GM12872 (cell line): Measurements from ENCODE around the gene ELAPOR1.

Experiments
- TF ChIP-seq, protein P1 (sequence below): IDR thresholded peaks from 3 replicates; pipeline ENCODE4 v1.5.1; 2011; ENCODE audit warnings: low read depth, mild to moderate bottlenecking, low read length, moderate library complexity; ENCODE audit not compliant: insufficient read depth

Gene ELAPOR1

GRCh38 chr1:109158433-109158832, 44.5 kb downstream of the ELAPOR1 start:
- TF ChIP-seq, protein P1, sequence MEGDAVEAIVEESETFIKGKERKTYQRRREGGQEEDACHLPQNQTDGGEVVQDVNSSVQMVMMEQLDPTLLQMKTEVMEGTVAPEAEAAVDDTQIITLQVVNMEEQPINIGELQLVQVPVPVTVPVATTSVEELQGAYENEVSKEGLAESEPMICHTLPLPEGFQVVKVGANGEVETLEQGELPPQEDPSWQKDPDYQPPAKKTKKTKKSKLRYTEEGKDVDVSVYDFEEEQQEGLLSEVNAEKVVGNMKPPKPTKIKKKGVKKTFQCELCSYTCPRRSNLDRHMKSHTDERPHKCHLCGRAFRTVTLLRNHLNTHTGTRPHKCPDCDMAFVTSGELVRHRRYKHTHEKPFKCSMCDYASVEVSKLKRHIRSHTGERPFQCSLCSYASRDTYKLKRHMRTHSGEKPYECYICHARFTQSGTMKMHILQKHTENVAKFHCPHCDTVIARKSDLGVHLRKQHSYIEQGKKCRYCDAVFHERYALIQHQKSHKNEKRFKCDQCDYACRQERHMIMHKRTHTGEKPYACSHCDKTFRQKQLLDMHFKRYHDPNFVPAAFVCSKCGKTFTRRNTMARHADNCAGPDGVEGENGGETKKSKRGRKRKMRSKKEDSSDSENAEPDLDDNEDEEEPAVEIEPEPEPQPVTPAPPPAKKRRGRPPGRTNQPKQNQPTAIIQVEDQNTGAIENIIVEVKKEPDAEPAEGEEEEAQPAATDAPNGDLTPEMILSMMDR = no peak

DNA sequence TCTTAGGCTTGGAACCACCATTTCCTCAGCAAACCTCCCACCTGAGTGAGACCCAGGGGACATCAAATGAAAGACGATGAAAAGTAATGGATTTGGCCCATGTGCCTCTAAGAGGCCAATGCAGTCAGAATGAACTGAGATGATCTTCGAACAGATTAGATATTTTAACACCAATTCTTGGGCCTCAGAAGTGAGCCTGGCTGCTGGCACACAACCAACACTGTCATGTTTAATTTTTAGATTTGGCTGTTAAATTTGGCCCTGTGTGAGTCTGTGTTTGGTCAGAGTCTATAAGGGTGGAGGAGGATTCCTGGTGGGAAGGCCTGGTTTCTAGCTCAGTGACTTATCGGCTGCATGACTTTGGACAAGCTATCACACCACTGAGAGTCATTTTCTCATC, 45.4 kb downstream of the ELAPOR1 start:
- TF ChIP-seq, protein P1 = no peak

DNA sequence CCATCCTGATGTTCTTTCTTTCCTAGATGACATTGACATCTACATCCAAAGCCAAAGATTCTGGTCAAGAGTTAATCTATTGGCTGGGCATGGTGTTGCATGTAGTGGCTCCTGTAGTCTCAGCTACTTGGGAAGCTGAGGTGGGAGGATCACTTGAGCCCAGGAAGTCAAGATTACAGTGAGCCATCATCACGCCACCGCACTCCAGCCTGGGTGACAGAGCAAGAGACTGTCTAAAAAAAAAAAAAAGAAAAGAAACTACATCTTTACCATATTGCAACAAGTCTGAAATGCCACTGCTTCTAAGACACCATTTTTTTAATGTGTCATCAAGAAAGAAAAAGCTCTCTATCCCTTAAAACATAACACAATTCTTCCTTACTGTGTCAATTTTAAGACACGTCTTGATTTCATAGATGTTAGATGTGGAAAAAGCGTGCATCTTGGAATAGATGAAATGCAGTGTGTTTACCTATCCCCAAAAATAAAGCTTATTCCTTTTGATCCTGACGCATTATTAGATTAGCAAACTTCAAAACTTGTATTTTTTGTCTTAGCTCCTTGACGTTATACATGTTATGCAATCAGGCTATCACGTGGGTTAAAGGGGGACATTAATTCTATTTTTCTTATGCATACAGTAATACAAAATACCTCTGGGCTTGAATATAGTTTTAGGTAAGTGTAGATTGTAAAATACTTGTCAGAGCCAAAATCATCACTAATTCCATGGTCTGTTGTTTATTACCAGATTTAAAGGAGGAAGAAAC, 46.3 kb downstream of the ELAPOR1 start:
- TF ChIP-seq, protein P1 = no peak

GRCh38 chr1:109161858-109162606, 48.1 kb downstream of the ELAPOR1 start:
- TF ChIP-seq, protein P1 = no peak

GRCh38 chr1:109162626-109163025, 48.7 kb downstream of the ELAPOR1 start:
- TF ChIP-seq, protein P1 = no peak

DNA sequence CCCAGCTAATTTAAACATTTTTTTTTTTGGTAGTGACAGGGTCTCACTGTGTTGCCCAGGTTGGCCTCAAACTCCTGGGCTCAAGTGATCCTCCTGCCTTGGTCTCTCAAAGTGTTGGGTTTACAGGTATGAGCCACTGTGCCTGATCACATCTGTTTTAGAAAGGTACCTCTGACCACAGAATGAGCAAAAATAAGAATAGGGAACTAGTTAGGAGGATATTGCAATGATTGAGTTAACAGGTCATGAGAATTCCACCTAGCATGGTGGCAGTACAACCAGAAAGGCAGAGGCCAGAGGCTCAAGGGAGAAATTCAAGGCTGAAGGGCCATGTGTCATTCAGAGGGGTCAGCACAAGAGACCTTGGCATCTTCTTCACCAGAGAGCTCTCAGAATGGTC, 49.6 kb downstream of the ELAPOR1 start:
- TF ChIP-seq, protein P1 = no peak
